Mesothelial cell of epicardium (in vitro differentiated cells): ENCODE measurements around the gene CRADD. TPM values are rescaled to one million over a fixed set of nuclear protein-coding genes. Genes with fewer than 3 reads are reported as not detected.
A peak's percentile ranks its signal among the peaks of the same experiment; 100 is the strongest.

ENCODE experiments used
- DNase-seq, 2 experiments: peaks; one replicate each; pipeline ENCODE4 v3.0.0; 2021; ENCODE audit warnings: low spot score in 2 of 2; ENCODE audit not compliant: unreplicated experiment in 2 of 2
- H3K27ac Mint-ChIP-seq: 2 replicates; pipeline ENCODE4 v1.8.0; 2021; ENCODE audit warnings: mixed read lengths
- H3K27me3 Mint-ChIP-seq: 2 replicates; pipeline ENCODE4 v1.8.0; 2021; ENCODE audit warnings: low read depth, mixed read lengths
- H3K36me3 Mint-ChIP-seq: 2 replicates; pipeline ENCODE4 v1.8.0; 2021; ENCODE audit warnings: mixed read lengths
- H3K4me1 Mint-ChIP-seq: 2 replicates; pipeline ENCODE4 v1.8.0; 2021; ENCODE audit warnings: mixed read lengths
- H3K4me3 Mint-ChIP-seq: 2 replicates; pipeline ENCODE4 v1.8.0; 2021; ENCODE audit warnings: mild to moderate bottlenecking, moderate library complexity, mixed read lengths
- H3K9me3 Mint-ChIP-seq: 2 replicates; pipeline ENCODE4 v1.8.0; 2021; ENCODE audit warnings: mixed read lengths
- total RNA-seq: library from RNA; stranded (reverse); gene quantifications from 3 replicates; pipeline ENCODE4 v1.2.1, GENCODE V29; 2021
- TF ChIP-seq, protein P1 (sequence below): fragments of 200-600 bp; sonication (generic); IDR thresholded peaks from one replicate; pipeline ENCODE4 v1.5.0; 2021; ENCODE audit warnings: antibody characterized with exemption; ENCODE audit not compliant: unreplicated experiment

The CRADD gene
- total RNA-seq, 1 donor from 2014 or later, result 6.6 TPM

DNA sequence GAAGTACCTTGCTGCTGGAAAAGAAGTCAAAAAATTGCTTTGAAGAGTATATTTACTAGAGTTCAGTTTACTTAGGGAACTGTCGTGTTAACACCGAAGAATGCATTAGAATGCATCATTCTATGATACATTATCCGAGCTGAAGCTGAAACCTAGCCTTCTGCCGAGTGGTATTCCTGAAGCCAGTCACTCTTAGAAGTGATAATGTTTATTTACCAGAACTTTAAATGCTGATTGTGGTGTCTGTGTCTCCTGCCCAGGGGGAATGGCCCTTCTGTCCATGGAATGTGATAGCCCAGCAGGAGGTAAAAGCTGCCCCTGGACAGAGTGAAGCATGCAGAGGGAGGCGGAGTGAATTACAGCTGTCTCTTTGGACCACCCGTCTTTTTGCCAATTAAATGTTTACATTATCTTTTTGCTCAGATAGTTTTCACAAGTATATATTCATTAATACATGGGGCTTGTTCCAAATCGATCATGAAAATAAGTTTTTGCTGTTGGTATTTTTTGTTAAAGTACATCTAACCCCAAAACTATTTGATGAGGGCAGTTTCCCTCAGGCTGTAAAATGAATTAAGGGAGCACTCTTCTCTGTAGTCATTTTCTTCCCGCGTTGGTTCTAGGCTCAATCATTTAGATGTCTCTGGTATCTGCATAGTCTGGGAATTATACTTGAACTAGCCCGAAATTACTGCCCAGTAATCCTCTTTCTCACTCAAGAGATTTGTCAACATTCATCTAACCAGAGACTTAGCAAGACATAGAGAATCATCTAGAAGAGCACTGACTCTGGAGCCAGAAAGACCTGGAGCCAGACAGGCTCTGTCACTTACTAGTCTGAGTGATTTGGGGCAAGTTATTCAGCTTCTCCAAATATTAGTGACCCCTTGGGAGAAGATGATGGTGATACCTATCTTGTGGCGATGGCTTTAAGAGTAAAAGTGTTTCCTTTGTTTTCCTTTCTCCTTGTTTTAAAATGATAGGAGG is 147.6 kb downstream of the CRADD start:
- no peak for DNase-seq
- no peaks in the 10 kb centered on the region for H3K27me3 Mint-ChIP-seq
- peaks cover 1% of the 10 kb centered on the region for H3K4me1 Mint-ChIP-seq
- H3K4me3 Mint-ChIP-seq, result no peak overlapping the region
- H3K36me3 Mint-ChIP-seq, result no peaks in the 10 kb centered on the region
- TF ChIP-seq, protein P1, sequence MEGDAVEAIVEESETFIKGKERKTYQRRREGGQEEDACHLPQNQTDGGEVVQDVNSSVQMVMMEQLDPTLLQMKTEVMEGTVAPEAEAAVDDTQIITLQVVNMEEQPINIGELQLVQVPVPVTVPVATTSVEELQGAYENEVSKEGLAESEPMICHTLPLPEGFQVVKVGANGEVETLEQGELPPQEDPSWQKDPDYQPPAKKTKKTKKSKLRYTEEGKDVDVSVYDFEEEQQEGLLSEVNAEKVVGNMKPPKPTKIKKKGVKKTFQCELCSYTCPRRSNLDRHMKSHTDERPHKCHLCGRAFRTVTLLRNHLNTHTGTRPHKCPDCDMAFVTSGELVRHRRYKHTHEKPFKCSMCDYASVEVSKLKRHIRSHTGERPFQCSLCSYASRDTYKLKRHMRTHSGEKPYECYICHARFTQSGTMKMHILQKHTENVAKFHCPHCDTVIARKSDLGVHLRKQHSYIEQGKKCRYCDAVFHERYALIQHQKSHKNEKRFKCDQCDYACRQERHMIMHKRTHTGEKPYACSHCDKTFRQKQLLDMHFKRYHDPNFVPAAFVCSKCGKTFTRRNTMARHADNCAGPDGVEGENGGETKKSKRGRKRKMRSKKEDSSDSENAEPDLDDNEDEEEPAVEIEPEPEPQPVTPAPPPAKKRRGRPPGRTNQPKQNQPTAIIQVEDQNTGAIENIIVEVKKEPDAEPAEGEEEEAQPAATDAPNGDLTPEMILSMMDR, result no peak
- no peak overlapping the region for H3K27ac Mint-ChIP-seq
- no peaks in the 10 kb centered on the region for H3K9me3 Mint-ChIP-seq

DNA sequence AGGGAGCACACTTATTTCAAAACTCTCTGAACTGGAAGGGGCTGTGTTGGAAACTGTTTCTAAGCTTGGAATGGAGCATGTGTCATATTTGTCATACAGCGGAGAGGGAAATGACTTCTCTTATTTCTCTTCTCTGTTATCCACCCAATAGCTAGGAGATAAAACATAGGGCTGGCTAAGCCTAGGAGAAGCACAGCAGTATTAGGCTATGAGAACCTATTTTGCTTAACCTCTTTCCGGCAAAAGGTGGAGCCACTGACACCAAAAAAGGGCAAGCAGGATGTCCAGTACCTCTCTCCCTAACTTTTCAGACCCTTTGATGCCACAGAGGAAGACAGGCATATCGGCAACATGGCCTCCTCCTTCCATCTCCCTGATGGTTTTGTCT is 148.3 kb downstream of the CRADD start:
- Mint-ChIP-seq H3K27ac (peak overlapping the region; percentile 74), H3K4me3 (no peak overlapping the region), H3K36me3 (no peaks in the 10 kb centered on the region), H3K9me3 (no peaks in the 10 kb centered on the region), H3K4me1 (peaks cover 1% of the 10 kb centered on the region), H3K27me3 (no peaks in the 10 kb centered on the region)
- DNase-seq, result no peak
- TF ChIP-seq, protein P1, result no peak

DNA sequence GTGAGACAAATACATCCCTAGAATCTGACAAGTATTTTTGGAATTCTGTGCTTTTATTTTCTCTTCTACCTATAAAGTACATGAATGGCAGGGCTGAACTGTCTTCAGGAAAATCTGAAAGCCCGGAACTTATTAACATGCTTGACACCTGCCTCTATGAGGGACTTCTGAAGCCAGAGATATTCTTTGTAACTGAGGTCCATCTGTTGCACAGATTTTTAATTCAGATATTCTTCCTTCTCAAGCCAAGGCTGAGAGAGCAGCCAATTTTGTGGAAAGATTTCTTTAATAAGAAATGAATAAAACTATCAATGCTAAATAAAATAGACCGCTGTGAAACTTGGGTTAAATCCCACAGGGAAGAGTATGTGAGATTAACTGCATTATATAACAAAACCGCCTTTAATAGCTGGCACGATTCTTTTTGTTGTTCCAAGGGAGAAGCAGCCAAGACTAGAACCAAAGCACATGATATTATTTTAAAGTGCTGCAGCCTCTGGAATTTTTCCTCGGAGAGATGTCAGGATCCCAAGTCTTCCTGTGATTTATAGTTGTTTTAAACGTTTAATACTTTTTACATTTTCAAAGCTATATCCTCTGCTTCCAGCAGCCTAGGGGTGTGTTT is 148.9 kb downstream of the CRADD start:
- Mint-ChIP-seq H3K4me3 (no peak overlapping the region), H3K9me3 (no peaks in the 10 kb centered on the region)
- TF ChIP-seq, protein P1, result no peak

GRCh38 chr12:93827179-93827578 is 150.0 kb downstream of the CRADD start:
- TF ChIP-seq, protein P1, result no peak
- Mint-ChIP-seq H3K9me3 (no peaks in the 10 kb centered on the region), H3K36me3 (no peaks in the 10 kb centered on the region), H3K27ac (no peak overlapping the region), H3K4me1 (peaks cover 6% of the 10 kb centered on the region), H3K4me3 (no peak overlapping the region), H3K27me3 (no peaks in the 10 kb centered on the region)
- DNase-seq, result no peak

More for the DNA sequence above, 148.9 kb downstream of the CRADD start:
- no peaks in the 10 kb centered on the region for H3K36me3 Mint-ChIP-seq
- DNase-seq, result no peak
- H3K27ac Mint-ChIP-seq, result peak overlapping the region; percentile 74
- no peaks in the 10 kb centered on the region for H3K27me3 Mint-ChIP-seq
- H3K4me1 Mint-ChIP-seq, result no peaks in the 10 kb centered on the region

DNA sequence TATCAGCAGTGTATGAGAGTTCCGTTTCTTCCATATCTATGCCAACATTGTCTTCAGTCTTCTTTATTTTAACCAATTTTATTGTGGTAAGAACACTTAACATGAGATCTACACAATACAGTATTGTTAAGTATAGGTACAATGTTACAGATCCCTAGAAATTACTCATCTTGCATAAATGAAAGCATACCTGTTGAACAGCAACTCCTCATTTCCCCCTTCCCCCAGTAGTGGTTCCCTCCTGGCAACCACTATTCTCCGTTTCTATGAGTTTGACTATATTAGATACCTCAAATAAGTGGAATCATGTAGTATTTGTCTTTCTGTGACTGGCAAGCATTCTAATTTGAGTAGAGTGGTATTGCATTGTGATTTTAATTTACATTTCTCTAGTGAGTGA is 150.5 kb downstream of the CRADD start:
- Mint-ChIP-seq H3K9me3 (no peaks in the 10 kb centered on the region), H3K27ac (no peak overlapping the region), H3K4me3 (no peak overlapping the region), H3K27me3 (no peaks in the 10 kb centered on the region), H3K4me1 (peaks cover 7% of the 10 kb centered on the region), H3K36me3 (no peaks in the 10 kb centered on the region)
- DNase-seq, result no peak
- TF ChIP-seq, protein P1, result no peak
